HTR-8/SVneo (cell line): ENCODE measurements around the gene C11orf65.

Experiments
- DNase-seq: peaks from one replicate; pipeline ENCODE4 v3.0.0; 2011; ENCODE audit warnings: low spot score, mixed read lengths; ENCODE audit not compliant: insufficient read length
- FAIRE-seq: peaks from 2 replicates; lab custom pipeline; 2011; peaks lifted over from hg19 to GRCh38; lab: Jason Lieb, UNC

The C11orf65 gene, protein sequence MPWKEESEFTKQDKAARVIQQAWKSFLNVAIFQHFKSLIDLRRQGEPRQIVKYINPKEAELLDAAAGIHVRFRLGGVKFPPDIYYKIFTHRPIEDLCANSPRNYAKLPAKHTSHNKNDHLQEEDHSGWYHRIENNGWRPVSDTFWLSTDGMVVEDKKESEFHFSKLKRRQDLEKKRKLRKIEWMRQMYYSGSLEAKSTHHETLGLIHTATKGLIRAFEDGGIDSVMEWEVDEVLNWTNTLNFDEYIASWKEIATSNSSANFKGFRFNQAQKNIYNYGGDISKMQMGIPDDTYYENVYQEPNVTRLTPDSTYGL

GRCh38 chr11:108467091-108467823, at the start of gene C11orf65:
Gene C11orf65, minus strand, starts transcription at chr11:108467529. Its CDS starts 5,970 bp downstream, at chr11:108461559.
- FAIRE-seq (peak; percentile 99), DNase-seq (peak; percentile 96)

DNA sequence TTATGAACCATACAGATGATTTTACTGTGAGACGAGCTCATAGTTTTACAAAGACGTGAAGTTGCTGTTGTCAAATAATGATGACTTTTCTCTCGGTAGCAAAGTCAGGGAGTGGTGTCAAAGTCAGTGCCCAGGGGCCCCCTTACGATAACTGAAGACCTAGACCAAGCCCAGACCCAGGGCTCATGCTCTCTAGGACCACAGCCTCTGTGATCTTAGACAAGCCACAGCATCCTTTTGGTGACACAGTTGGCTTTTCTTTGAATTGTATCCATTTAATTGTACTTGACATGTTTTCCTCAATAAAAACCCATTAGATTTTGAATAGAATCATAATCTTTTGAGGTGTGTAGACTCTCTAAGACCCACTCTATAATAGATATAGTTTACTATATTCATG, 48.8 kb upstream of the C11orf65 start:
- DNase-seq (no peak), FAIRE-seq (no peak)

GRCh38 chr11:108512708-108513107, 45.4 kb upstream of the C11orf65 start:
- FAIRE-seq (no peak), DNase-seq (no peak)

GRCh38 chr11:108511851-108512474, 44.6 kb upstream of the C11orf65 start:
- FAIRE-seq (peak; percentile 46), DNase-seq (no peak)

DNA sequence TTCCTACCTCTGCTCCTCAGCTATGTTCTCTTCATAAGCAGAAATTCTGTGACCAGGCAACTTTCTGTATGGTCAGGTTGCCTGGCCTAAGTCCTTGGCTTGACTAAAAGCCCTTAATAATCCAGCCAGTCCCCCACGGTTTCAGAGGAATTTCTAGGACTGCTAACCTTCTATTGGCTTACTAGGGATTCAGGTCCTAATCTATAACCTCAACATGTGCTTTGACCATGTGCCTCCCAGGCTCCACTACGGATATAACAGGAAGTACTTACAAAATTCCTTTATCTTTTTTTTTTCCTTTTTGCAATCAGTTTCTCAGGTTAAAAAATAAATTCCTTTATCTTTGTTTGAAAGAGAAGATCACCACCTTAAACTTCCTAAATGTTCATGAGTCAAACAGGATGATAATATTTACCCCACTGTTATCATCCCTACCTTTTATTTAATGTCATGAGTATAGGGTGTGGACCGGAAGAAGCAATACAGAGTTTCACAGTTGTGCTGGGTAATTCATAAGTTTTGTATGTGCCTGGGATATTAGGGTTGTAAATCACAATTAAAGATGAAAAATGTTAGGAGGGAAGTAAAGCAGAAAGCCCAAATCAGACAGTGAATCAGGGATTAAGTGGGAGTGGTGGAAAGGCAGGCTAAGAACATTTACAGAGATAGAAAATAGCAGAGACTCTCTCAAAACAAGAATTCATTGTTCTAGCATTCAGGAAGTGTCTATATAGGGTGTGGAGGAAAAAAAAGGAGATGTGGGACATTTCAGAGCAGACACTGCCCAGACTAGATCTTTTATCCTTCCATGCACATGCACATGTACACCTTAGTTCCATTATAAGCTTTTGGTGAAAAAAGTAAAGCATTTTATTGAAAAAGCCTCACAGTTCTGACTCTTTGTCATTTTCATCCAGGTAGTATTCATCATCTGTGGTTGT, 41.6 kb upstream of the C11orf65 start:
- FAIRE-seq (no peak), DNase-seq (no peak)

- no peak for FAIRE-seq
- DNase-seq: no peak
Measured at GRCh38 chr11:108501396-108501795, 34.1 kb upstream of the C11orf65 start.

GRCh38 chr11:108500721-108501120, 33.4 kb upstream of the C11orf65 start:
- no peak for FAIRE-seq
- DNase-seq: no peak

DNA sequence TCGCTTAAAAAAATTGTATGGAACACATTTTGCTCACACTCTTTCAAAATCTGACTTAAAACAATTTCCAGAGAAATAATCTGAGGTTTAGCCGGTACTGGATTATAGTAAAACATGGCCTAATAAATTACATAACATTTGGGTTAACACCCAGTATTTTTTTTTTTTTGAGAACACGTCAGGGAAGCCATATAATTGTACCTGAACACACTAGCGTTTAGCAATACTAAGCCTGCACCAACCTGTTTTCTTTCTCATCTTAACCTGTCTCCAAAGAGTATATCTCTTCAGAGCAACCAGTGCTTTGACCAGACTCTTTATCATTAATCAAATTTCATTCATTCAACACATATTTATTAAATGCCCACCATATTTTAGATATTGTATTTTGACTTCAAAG, 32.8 kb upstream of the C11orf65 start:
- FAIRE-seq (no peak), DNase-seq (no peak)

DNA sequence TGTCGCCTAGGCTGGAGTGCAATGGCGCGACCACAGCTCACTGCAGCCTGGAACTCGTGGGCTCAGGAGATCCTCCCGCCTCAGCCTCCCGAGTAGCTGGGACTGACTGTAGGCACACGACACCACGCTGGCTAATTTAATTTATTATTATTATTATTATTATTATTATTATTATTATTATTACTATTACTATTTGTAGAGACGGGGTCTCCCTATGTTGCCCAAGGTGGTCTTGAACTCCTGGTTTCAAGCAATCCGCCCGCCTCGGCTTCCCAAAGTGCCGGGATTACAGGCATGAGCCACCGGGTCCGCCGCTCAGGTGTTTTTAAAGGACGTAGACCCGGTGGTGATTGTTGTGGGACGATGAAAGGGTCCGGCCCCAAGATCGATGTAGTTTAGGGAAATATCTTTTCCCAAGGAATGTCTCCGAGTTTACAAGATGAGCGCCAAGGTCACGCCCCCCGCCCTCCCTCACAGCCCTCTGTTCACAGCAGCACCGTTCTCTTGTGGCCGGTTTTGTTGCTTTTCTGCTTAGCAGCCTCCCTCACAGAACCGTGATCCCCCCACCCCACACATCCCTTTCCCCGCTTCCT, 31.6 kb upstream of the C11orf65 start:
- FAIRE-seq: peak; percentile 13
- no peak for DNase-seq

DNA sequence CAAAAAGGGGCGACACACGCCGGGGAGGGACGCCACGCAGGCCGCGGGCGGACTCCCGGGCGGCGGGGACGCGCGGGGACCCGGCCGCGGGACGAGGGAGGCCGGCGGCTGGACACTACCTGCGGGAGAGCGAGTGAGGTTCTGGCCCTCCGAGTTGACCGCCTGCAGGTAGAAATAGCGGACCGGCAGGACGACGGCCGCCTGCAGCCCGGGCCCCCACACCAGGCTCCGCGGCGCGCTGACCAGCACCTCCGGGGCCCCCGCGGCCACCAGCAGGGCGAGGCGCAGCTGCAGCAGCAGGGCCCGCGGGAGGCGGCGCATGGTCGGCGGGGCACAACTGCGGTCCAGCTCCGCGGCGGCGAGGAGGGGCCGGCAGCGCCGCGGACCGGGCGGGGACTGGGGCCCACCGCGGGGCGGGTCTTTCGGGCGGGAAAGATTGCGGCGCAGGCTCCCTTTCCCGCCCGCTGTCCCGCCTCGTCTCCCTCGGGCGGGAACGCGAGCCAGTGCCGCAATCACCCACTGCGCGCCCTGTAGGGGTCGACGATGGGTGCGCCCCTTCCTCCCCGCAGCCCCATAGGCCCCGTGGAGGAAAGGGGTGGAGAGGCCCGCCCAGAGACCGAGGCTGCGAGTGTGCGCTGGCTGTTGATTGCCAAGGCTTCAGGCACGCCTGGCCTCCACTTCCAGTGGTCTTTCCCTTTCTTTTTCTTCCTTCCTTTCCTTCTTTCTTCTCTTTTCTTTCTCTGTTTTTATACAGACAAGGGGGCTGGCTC, 30.9 kb upstream of the C11orf65 start, which contains the start of gene POGLUT3:
POGLUT3 (minus strand) TSS at position 339 of the 770 bp plus-strand sequence; CDS start at position 321, 18 bp downstream.
- FAIRE-seq: no peak
- DNase-seq: peak; percentile 69

- peak; percentile 97 for DNase-seq
- FAIRE-seq: peak; percentile 99
Measured at GRCh38 chr11:108497317-108498045, 30.2 kb upstream of the C11orf65 start.

DNA sequence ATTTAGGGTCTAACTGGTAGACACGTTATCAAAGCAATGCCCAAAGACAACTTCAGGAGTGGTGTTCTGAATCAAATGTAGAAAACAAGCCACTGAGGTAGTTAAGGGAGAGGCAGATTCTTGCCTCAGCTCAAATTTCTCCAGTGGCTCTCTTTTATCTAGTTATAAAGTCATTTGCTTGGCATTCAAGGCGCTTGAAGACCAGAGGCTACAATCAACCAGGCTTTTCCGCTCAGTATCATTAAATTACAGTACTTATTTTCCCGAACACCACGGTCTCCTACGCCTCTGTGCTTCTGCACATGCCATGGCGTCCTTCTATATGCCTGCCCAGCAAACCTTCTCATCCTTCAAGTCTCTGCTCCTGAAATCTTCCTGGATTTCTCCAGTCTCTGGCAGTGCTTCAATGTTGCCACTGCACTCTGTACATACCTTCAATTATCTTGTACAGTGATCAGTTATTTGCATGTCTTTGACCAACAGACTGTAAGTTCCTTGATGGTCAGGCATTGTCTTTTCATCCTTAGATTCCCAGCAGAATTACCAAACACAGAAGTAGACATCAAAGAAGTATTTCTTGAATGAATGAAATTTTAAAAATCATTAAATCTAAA, 29.4 kb upstream of the C11orf65 start:
- peak; percentile 4 for FAIRE-seq
- no peak for DNase-seq

DNA sequence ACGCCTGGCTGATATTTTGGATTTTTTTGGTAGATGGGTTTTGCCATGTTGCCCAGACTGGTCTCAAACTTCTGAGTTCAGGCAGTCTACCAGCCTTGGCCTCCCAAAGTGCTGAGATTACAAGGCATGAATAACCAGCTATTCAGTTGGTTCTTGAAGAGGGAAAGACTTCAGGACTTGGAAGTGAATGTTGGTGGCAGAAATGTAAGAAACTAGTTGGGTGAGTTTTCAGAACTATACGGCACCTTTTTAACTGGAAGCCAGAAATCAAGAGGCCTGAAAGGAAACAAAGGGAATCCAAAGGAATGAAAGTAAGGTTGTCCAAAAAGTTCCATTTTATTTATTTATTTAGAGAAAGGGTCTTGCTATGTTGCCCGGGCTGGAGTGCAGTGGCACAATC, 28.0 kb upstream of the C11orf65 start:
- DNase-seq (no peak), FAIRE-seq (no peak)

DNA sequence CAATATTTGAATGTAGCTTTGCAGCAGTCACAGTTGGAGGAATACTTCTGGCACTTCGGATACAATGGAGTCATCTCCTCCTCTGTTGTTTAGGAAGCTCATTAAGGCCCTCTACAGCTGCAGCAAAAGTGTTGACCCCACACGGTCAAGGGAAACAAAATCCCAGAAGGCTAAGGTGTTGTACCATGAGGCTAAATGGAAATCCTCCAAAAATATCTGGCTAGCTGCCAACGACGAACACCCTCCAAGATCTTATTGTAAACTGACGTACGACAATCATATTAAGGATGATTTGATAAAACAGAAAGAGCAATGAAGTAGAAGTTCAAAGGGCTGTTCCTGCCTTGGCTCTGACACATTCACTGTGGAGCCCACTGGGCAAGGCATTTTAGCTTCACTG, 26.9 kb upstream of the C11orf65 start:
- DNase-seq (no peak), FAIRE-seq (no peak)

DNA sequence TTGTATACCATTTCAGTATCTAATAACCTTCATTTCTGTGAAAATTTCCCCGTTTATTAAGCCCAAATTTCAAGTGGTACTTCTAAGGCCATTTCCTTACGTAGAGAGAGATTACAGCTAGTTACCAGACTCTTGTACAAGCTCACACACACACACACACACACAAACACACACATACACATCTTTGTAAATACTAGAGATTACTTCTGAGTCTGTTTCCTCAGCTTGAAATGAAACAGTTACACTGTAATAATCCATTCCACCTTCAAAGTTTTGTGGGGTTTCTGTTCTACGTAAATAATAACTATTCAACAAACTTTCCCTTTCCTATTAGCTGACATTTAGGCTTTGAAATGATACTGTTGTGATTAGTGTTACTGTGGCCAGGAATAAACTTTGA, 24.6 kb upstream of the C11orf65 start:
- no peak for DNase-seq

DNA sequence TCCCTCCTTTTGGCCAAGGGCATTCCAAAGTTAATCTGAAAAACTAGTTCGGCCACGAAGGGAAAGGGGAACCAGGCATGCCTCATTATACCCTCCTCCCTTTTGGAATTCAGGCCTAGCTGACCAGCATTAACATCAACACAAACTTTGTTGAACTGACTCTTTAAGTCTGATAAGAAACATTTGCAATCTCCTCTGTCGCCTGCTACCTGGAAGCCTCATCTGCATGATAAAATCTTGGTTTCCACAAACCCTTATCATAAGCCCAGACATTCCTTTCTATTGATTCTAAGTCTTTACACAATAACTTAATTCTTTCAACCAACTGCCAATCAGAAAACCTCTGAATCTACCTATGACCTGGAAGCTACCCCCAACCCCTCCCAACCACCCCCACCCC, 19.5 kb upstream of the C11orf65 start:
- no peak for FAIRE-seq

More for the DNA sequence above, 24.6 kb upstream of the C11orf65 start:
- no peak for FAIRE-seq

DNA sequence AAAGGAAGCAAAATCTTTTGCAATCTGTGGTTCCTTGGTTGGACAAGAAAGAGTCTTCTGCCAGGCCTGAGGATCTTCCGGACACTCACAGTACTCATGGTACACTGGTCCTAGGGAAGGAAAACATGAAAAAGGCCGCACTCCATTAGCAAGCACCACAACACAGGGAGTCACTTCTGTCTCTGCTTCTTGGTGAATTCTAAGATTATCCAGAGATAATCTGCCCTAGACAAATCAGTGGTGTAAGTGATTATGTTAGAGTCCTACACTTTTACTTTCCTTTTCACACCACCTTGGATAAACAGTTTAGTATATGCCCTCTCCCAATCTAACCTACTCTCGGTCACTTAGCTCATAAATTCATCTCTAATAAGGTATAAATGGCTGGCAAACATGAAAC, 19.0 kb upstream of the C11orf65 start:
- DNase-seq (no peak), FAIRE-seq (no peak)

More for the DNA sequence above, 19.5 kb upstream of the C11orf65 start:
- DNase-seq: no peak

DNA sequence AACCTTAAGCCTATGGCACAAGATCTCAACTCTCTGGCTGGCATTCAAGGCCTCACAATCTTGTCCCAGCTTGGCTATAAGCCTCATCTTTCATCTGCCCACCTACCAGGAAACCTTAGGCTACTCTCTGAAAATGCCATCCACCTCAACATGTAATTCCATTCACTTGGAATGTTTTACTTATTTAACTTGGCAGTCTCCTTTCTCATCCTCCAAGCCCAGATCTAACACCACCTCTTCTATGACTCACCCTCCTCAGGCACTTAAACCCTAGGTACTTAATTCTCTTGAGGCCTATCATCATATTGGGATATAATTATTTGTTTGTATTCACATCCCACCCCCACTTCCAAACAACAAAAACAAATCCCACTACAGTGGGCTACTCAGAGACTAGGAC, 15.8 kb upstream of the C11orf65 start:
- no peak for DNase-seq
- no peak for FAIRE-seq
